ENCODE results near the gene HAPLN1. TPM values are rescaled to one million over a fixed set of nuclear protein-coding genes. Genes with fewer than 3 reads are reported as not detected.

HAPLN1 gene
- total and polyA plus RNA-seq, 10 of the 15 experiments (the other 5 are each of a cell fraction or from before 2014, with no cell fraction given), result 0.05 to 0.21 (median 0.17) TPM; not detected in 2

DNA sequence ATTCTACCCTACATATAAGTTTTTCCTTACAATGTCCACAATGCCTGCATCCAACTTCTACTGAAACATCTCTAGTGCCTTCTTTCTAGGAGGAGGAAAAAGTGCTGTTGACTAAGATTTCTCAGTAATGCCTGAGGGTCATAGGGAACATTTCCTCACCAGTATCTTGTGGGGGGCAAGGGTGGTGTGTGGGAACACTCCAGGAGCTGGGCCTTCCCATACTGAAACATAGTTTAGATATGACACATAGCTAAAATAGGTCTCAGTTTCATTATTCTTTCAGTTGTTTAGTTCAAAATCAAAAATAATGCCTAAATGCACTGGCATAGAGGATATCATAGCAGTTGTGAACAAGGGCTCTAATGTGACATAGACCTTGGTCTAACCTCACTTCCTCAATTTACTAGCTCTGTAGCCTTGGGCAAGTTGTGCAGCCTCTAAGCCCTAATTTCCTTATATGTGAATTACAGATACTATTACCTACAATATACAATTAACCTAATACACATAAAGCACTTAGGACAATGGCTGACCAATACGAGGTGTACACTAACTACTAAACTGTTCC is 66.1 kb downstream of the HAPLN1 start:
- ChIA-PET RAD21 (ENCODE audit: unreplicated experiment) (no interaction called here), CTCF (no interaction called here), SMC1A (ENCODE audit: uncharacterized antibody, unreplicated experiment) (no interaction called here), POLR2A (no interaction called here)
- H3K27ac ChIP-seq (ENCODE audit: control insufficient read depth, insufficient read depth), result no peak overlapping the region
- no peak overlapping the region for H3K9ac ChIP-seq (ENCODE audit: control insufficient read depth, insufficient read depth, low read length)
- no peak for DNase-seq (ENCODE audit: low read depth, low spot score)
- H3K79me2 ChIP-seq (ENCODE audit: control insufficient read depth, insufficient read depth, low read length), result no peaks in the 10 kb centered on the region
- H3K4me2 ChIP-seq (ENCODE audit: control insufficient read depth, insufficient read depth), result no peak overlapping the region
- no peaks in the 10 kb centered on the region for H3K4me1 ChIP-seq (ENCODE audit: control insufficient read depth, insufficient read depth, low read length)
- no peaks in the 10 kb centered on the region for H4K20me1 ChIP-seq (ENCODE audit: control insufficient read depth, insufficient read depth)
- TF ChIP-seq EED (IDR thresholded peaks at IDR 0.05; ENCODE audit: low read depth), result peak; percentile 87
- TF ChIP-seq NFIC (IDR thresholded peaks at IDR 0.05; ENCODE audit: low read depth, low read length), result peak; percentile 20; the same call in 1 of the 2 replicates
- TF ChIP-seq SPI1 (IDR thresholded peaks at IDR 0.05; ENCODE audit: borderline replicate concordance, insufficient read depth, low read depth, low read length), result peak; percentile 68
- TF ChIP-seq GATAD2B (conservative IDR thresholded peaks at IDR 0.05; ENCODE audit: low read depth), result no peak
- peak in 1 of 2 experiments; percentile 10; a peak in 1 of 4 replicates for TF ChIP-seq IKZF2 (IDR thresholded peaks at IDR 0.05)
- H3K4me3 ChIP-seq, result no peak overlapping the region
- 32% methylated on average over 1 of the region's 1 CpG for WGBS (ENCODE audit: insufficient coverage, insufficient replicate concordance, low lambda C conversion rate, missing lambda C conversion rate)
- H3K9me3 ChIP-seq (replicated peaks; ENCODE audit: control insufficient read depth, insufficient read depth, low read length), result no peaks in the 10 kb centered on the region
- no peaks in the 10 kb centered on the region for H3K27me3 ChIP-seq (replicated peaks in 1 of 2; ENCODE audit: control insufficient read depth in 2 of 2, insufficient read depth in 2 of 2, low read length in 1 of 2)
- no peaks in the 10 kb centered on the region for H3K36me3 ChIP-seq (ENCODE audit: control insufficient read depth in 2 of 2, insufficient read depth in 2 of 2, low read length in 1 of 2)
- no peak overlapping the region for H2AFZ ChIP-seq (ENCODE audit: control insufficient read depth, low read depth, low read length)
- peak; percentile 81 for ATAC-seq
- no TSS peak for BruUV-seq (replicated peaks)
- intact Hi-C loops (cut with micrococcal nuclease; ENCODE audit: unreplicated experiment) (no loop called here), in situ Hi-C loops (cut with MboI) (no loop called here)
- FAIRE-seq, result no peak

DNA sequence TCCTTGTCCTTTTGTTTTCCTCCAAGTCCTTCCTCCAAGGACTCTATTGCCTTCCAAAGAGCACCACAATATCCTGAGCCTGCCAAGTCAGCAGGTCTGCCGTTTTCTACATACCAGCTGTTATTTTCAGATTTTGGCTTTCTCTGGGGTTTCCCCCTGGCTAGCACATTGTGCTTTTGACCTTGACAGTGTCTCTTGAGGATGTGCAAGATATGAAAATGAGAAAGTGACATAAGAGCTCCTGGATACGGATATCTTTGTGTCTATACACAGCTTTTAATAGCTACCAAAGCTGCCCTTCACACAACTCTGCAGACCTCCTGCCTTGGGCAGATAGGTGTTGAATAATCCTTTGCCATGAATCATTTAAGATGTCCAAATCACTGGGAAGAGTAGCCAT is 67.0 kb downstream of the HAPLN1 start:
- Histone ChIP-seq H3K4me3 (no peak overlapping the region), H3K27me3 (replicated peaks in 1 of 2; ENCODE audit: control insufficient read depth in 2 of 2, insufficient read depth in 2 of 2, low read length in 1 of 2) (no peaks in the 10 kb centered on the region), H4K20me1 (ENCODE audit: control insufficient read depth, insufficient read depth) (no peaks in the 10 kb centered on the region), H3K79me2 (ENCODE audit: control insufficient read depth, insufficient read depth, low read length) (no peaks in the 10 kb centered on the region), H3K9ac (ENCODE audit: control insufficient read depth, insufficient read depth, low read length) (no peak overlapping the region), H3K4me2 (ENCODE audit: control insufficient read depth, insufficient read depth) (no peak overlapping the region), H3K4me1 (ENCODE audit: control insufficient read depth, insufficient read depth, low read length) (no peaks in the 10 kb centered on the region), H2AFZ (ENCODE audit: control insufficient read depth, low read depth, low read length) (no peak overlapping the region), H3K9me3 (replicated peaks; ENCODE audit: control insufficient read depth, insufficient read depth, low read length) (no peaks in the 10 kb centered on the region), H3K27ac (ENCODE audit: control insufficient read depth, insufficient read depth) (no peak overlapping the region), H3K36me3 (ENCODE audit: control insufficient read depth in 2 of 2, insufficient read depth in 2 of 2, low read length in 1 of 2) (no peaks in the 10 kb centered on the region)
- intact Hi-C loops (cut with micrococcal nuclease; ENCODE audit: unreplicated experiment), result no loop called here
- no TSS peak for BruUV-seq (replicated peaks)
- in situ Hi-C loops (cut with MboI), result no loop called here
- CTCF ChIA-PET, result no interaction called here
- SMC1A ChIA-PET (ENCODE audit: uncharacterized antibody, unreplicated experiment), result no interaction called here
- POLR2A ChIA-PET, result no interaction called here
- no peak for FAIRE-seq
- peak; percentile 90 for ATAC-seq
- peak; percentile 19 for DNase-seq (ENCODE audit: low read depth, low spot score)
- RAD21 ChIA-PET (ENCODE audit: unreplicated experiment), result no interaction called here
- 0% methylated on average over 2 of the region's 2 CpGs for WGBS (ENCODE audit: insufficient coverage, insufficient replicate concordance, low lambda C conversion rate, missing lambda C conversion rate)
- TF ChIP-seq FOXK2 (IDR thresholded peaks at IDR 0.05), result no peak
- TF ChIP-seq RUNX3 (IDR thresholded peaks at IDR 0.05; ENCODE audit: low read length), result peak; percentile 9; the same call in 1 of the 2 replicates
- TF ChIP-seq EGR1 (IDR thresholded peaks at IDR 0.05; ENCODE audit: borderline replicate concordance in 1 of 2, low read depth in 2 of 2, low read length in 2 of 2), result no peak
- no peak for TF ChIP-seq ZNF274 (IDR thresholded peaks at IDR 0.05; ENCODE audit: insufficient read depth, insufficient read length)
- TF ChIP-seq NFXL1 (IDR thresholded peaks at IDR 0.05; ENCODE audit: borderline replicate concordance), result no peak
- peak; percentile 68 for TF ChIP-seq EED (IDR thresholded peaks at IDR 0.05; ENCODE audit: low read depth)
- TF ChIP-seq ELK1 (IDR thresholded peaks at IDR 0.05; ENCODE audit: low read depth, low read length), result no peak
- TF ChIP-seq RAD51 (IDR thresholded peaks at IDR 0.05), result no peak
- no peak for TF ChIP-seq ZBED1 (IDR thresholded peaks at IDR 0.05; ENCODE audit: borderline replicate concordance)
- no peak for TF ChIP-seq TCF12 (IDR thresholded peaks at IDR 0.05; ENCODE audit: low read depth, low read length)

All from GM12878 (cell line).